GM13977 (cell line): Measurements from ENCODE around the gene RHOBTB3.

Source experiments
- DNase-seq: peaks from one replicate; pipeline ENCODE4 v3.0.0; 2012; ENCODE audit warnings: low spot score
- CTCF ChIP-seq: IDR thresholded peaks from 2 replicates; pipeline ENCODE4 v1.5.1; 2012; ENCODE audit warnings: mild to moderate bottlenecking, control low read depth; ENCODE audit not compliant: insufficient read depth; ENCODE audit errors: extremely low read depth, missing control alignments
- in situ Hi-C: fragments of 300-500 bp; cut with MboI; formaldehyde crosslinking; loops from one replicate; pipeline ENCODE4 v1.12.0; 2022; ENCODE audit warnings: low sequenced_read_pairs, low pct_unique_long_range_greater_than_20kb, mixed read lengths, inconsistent platforms; ENCODE audit not compliant: unreplicated experiment

Gene RHOBTB3

GRCh38 chr5:95723632-95724369 is 7.3 kb upstream of the RHOBTB3 start:
- no peak for TF ChIP-seq CTCF
- in situ Hi-C loops = no loop called here
- no peak for DNase-seq

GRCh38 chr5:95725071-95725820 is 5.9 kb upstream of the RHOBTB3 start:
- DNase-seq = no peak
- TF ChIP-seq CTCF = no peak
- in situ Hi-C loops = no loop called here

GRCh38 chr5:95725937-95726810 is 5.0 kb upstream of the RHOBTB3 start:
- no peak for TF ChIP-seq CTCF
- peak; percentile 39 for DNase-seq
- in situ Hi-C loops = no loop called here

- no peak for DNase-seq
- in situ Hi-C loops = no loop called here
- no peak for TF ChIP-seq CTCF
Measured at GRCh38 chr5:95726811-95727763, 4.0 kb upstream of the RHOBTB3 start.

- no peak for TF ChIP-seq CTCF
- in situ Hi-C loops = no loop called here
- DNase-seq = no peak
Measured at GRCh38 chr5:95727764-95728191, 3.4 kb upstream of the RHOBTB3 start.
